ENCODE measurements around the gene CRABP2.

GRCh38 chr1:156690675-156691036 is 14.7 kb downstream of the CRABP2 start:
- TF ChIP-seq CTCF (IDR thresholded peaks at IDR 0.05) (no peak), ZFX (IDR thresholded peaks at IDR 0.05; ENCODE audit: borderline replicate concordance) (no peak)

All from 22Rv1 (cell line).